HG03159 (cell line): ENCODE measurements around the gene EGFL8.

Experiments used
- ATAC-seq: cut with Tn5 transposase; IDR thresholded peaks from one replicate; pipeline ENCODE4 v1.9.1; 2021; ENCODE audit warnings: mild to moderate bottlenecking, moderate library complexity; ENCODE audit not compliant: unreplicated experiment

Gene EGFL8

GRCh38 chr6:32146287-32146686 is 18.1 kb upstream of the EGFL8 start:
- no peak for ATAC-seq

- no peak for ATAC-seq
These were observed 17.7 kb upstream of the EGFL8 start for GRCh38 chr6:32146687-32147086.

- no peak for ATAC-seq
These were observed 16.8 kb upstream of the EGFL8 start for GRCh38 chr6:32147401-32148132.

GRCh38 chr6:32148289-32149091 is 15.9 kb upstream of the EGFL8 start:
- no peak for ATAC-seq

GRCh38 chr6:32149092-32149755 is 15.2 kb upstream of the EGFL8 start:
- no peak for ATAC-seq

- no peak for ATAC-seq
These were observed 14.2 kb upstream of the EGFL8 start for GRCh38 chr6:32149932-32150870.

GRCh38 chr6:32151181-32151862 is 13.1 kb upstream of the EGFL8 start:
- ATAC-seq: no peak

GRCh38 chr6:32151863-32152768 is 12.3 kb upstream of the EGFL8 start, which contains the start of gene PRRT1:
PRRT1 (minus strand) TSS chr6:32151939; CDS start chr6:32151827, 112 bp downstream.
- no peak for ATAC-seq

- ATAC-seq: no peak
These were observed 11.4 kb upstream of the EGFL8 start for GRCh38 chr6:32152769-32153563.

GRCh38 chr6:32153564-32154513 is 10.6 kb upstream of the EGFL8 start, which contains the start of gene PPT2:
PPT2 (plus strand) TSS chr6:32154141; CDS start chr6:32154595, 454 bp downstream.
- peak; percentile 28 for ATAC-seq

GRCh38 chr6:32154514-32155161 is 9.8 kb upstream of the EGFL8 start:
- peak; percentile 78 for ATAC-seq

- no peak for ATAC-seq
These were observed 7.5 kb upstream of the EGFL8 start for GRCh38 chr6:32156891-32157290.

GRCh38 chr6:32158052-32158451 is 6.3 kb upstream of the EGFL8 start:
- ATAC-seq: no peak

- ATAC-seq: no peak
These were observed 686 bp upstream of the EGFL8 start for GRCh38 chr6:32163559-32164258.

GRCh38 chr6:32166411-32167061 is 2.1 kb downstream of the EGFL8 start:
- ATAC-seq: no peak
